HEK293 (cell line): ENCODE results near the gene DKK3.

Experiments used
- CTCF ChIP-seq: fragments of 450-650 bp; formaldehyde crosslinking; IDR thresholded peaks from 2 replicates; pipeline ENCODE4 v1.5.1; 2016; ENCODE audit warnings: missing biosample characterization, missing genetic modification characterization
- HIC1 ChIP-seq: fragments of 450-650 bp; formaldehyde crosslinking; IDR thresholded peaks from 2 replicates; pipeline ENCODE4 v1.5.1; 2016; ENCODE audit warnings: missing biosample characterization, missing genetic modification characterization
- HOXA7 ChIP-seq: sonication (generic); formaldehyde crosslinking; IDR thresholded peaks from 2 replicates; pipeline ENCODE4 v1.8.1; 2022; ENCODE audit warnings: missing genetic modification reagents, borderline replicate concordance
- PRDM6 ChIP-seq: fragments of 450-650 bp; formaldehyde crosslinking; IDR thresholded peaks from 2 replicates; pipeline ENCODE4 v1.5.1; 2017; ENCODE audit warnings: missing biosample characterization, missing genetic modification characterization
- SCRT1 ChIP-seq: fragments of 450-650 bp; formaldehyde crosslinking; IDR thresholded peaks from 2 replicates; pipeline ENCODE4 v1.5.1; 2016; ENCODE audit warnings: missing biosample characterization, missing genetic modification characterization, borderline replicate concordance
- ZBTB20 ChIP-seq: fragments of 450-650 bp; formaldehyde crosslinking; IDR thresholded peaks from 2 replicates; pipeline ENCODE4 v1.5.1; 2016; ENCODE audit warnings: missing biosample characterization, missing genetic modification characterization
- ZBTB49 ChIP-seq: fragments of 450-650 bp; formaldehyde crosslinking; IDR thresholded peaks from 2 replicates; pipeline ENCODE4 v1.5.1; 2016; ENCODE audit warnings: missing biosample characterization, missing genetic modification characterization, low read depth
- ZFHX2 ChIP-seq: fragments of 450-650 bp; formaldehyde crosslinking; conservative IDR thresholded peaks from 2 replicates; pipeline ENCODE4 v1.5.1; 2016; ENCODE audit warnings: missing biosample characterization, missing genetic modification characterization
- ZFP3 ChIP-seq: fragments of 450-650 bp; formaldehyde crosslinking; IDR thresholded peaks from 2 replicates; pipeline ENCODE4 v1.5.1; 2016; ENCODE audit warnings: low read depth, missing biosample characterization, missing genetic modification characterization
- ZNF274 ChIP-seq, 2 experiments: fragments of 200-500 bp in 1 of 2; fragments of 450-650 bp in 1 of 2; sonication (Bioruptor generic) in 1 of 2; formaldehyde crosslinking in 1 of 2; IDR thresholded peaks; 2 replicates each; pipeline versions ENCODE4 v1.5.1 to v1.6.1; 2014 to 2016; ENCODE audit warnings: borderline replicate concordance in 1 of 2, inconsistent platforms in 1 of 2, low read length in 1 of 2, missing biosample characterization in 1 of 2, missing genetic modification characterization in 1 of 2
- ZNF426 ChIP-seq: fragments of 450-650 bp; formaldehyde crosslinking; IDR thresholded peaks from 2 replicates; pipeline ENCODE4 v1.5.1; 2017; ENCODE audit warnings: missing biosample characterization, missing genetic modification characterization, mild to moderate bottlenecking, inconsistent platforms, moderate library complexity
- ZNF561 ChIP-seq: fragments of 450-650 bp; IDR thresholded peaks from 2 replicates; pipeline ENCODE4 v1.5.1; 2018; ENCODE audit warnings: missing biosample characterization, missing genetic modification characterization, borderline replicate concordance
- ZNF670 ChIP-seq: fragments of 450-650 bp; formaldehyde crosslinking; IDR thresholded peaks from 2 replicates; pipeline ENCODE4 v1.5.1; 2016; ENCODE audit warnings: missing biosample characterization, missing genetic modification characterization, low read depth
- ZSCAN5A ChIP-seq: fragments of 450-650 bp; formaldehyde crosslinking; IDR thresholded peaks from 2 replicates; pipeline ENCODE4 v1.5.1; 2016; ENCODE audit warnings: missing biosample characterization, missing genetic modification characterization

GRCh38 chr11:11972730-11973341 is 35.6 kb downstream of the DKK3 start:
- TF ChIP-seq ZNF274 (IDR thresholded peaks at IDR 0.05; ENCODE audit: low read length): no peak
- no peak for TF ChIP-seq ZNF274 (tag by site-specific recombination; IDR thresholded peaks at IDR 0.05; ENCODE audit: borderline replicate concordance)
- no peak for TF ChIP-seq PRDM6
- TF ChIP-seq ZNF561 (tag by site-specific recombination): no peak
- TF ChIP-seq SCRT1 (tag by site-specific recombination): no peak
- TF ChIP-seq ZFP3 (tag by site-specific recombination): no peak
- no peak for TF ChIP-seq CTCF
- no peak for TF ChIP-seq ZBTB20 (tag by site-specific recombination)
- TF ChIP-seq HIC1 (tag by site-specific recombination): no peak
- no peak for TF ChIP-seq ZBTB49 (tag by site-specific recombination)
- TF ChIP-seq ZNF670 (tag by site-specific recombination): no peak
- no peak for TF ChIP-seq ZFHX2 (tag by site-specific recombination)
- no peak for TF ChIP-seq ZSCAN5A (tag by site-specific recombination)
- TF ChIP-seq HOXA7 (CRISPR knock-in tag): no peak
- TF ChIP-seq ZNF426 (tag by site-specific recombination): no peak
